H9 (cell line): ENCODE measurements around the gene ANK3. TPM values are rescaled to one million over a fixed set of nuclear protein-coding genes. Genes with fewer than 3 reads are reported as not detected.

Experiments used
- DNase-seq: peaks from one replicate; pipeline ENCODE4 v3.0.0-alpha.2; 2017
- H2AFZ ChIP-seq: one replicate; pipeline ENCODE4 v1.6.1; 2013; ENCODE audit warnings: mild to moderate bottlenecking, low read length, control low read depth, moderate library complexity
- H2AK5ac ChIP-seq: 2 replicates; pipeline ENCODE4 v1.6.1; 2013; ENCODE audit warnings: low read length, control low read depth, mixed read lengths; ENCODE audit not compliant: insufficient read length
- H2BK120ac ChIP-seq: one replicate; pipeline ENCODE4 v1.6.1; 2013; ENCODE audit warnings: low read depth, mild to moderate bottlenecking, low read length, control low read depth, inconsistent platforms; ENCODE audit not compliant: poor library complexity, severe bottlenecking
- H2BK12ac ChIP-seq: 2 replicates; pipeline ENCODE4 v1.6.1; 2013; ENCODE audit warnings: low read length, control low read depth, mixed read lengths, low read depth; ENCODE audit not compliant: insufficient read length
- H2BK15ac ChIP-seq: 2 replicates; pipeline ENCODE4 v1.6.1; 2013; ENCODE audit warnings: low read depth, low read length, control low read depth
- H2BK20ac ChIP-seq: one replicate; pipeline ENCODE4 v1.6.1; 2013; ENCODE audit warnings: low read depth, mild to moderate bottlenecking, low read length, control low read depth, inconsistent platforms; ENCODE audit not compliant: poor library complexity, severe bottlenecking
- H2BK5ac ChIP-seq: 2 replicates; pipeline ENCODE4 v1.6.1; 2013; ENCODE audit warnings: low read length, control low read depth, mixed read lengths; ENCODE audit not compliant: insufficient read length
- H3K14ac ChIP-seq: 2 replicates; pipeline ENCODE4 v1.6.1; 2013; ENCODE audit warnings: low read length, control low read depth; ENCODE audit not compliant: insufficient read depth
- H3K18ac ChIP-seq: 2 replicates; pipeline ENCODE4 v1.6.1; 2013; ENCODE audit warnings: low read depth, mild to moderate bottlenecking, mixed read lengths, low read length, control low read depth; ENCODE audit not compliant: insufficient read length
- H3K23ac ChIP-seq: 2 replicates; pipeline ENCODE4 v1.6.1; 2013; ENCODE audit warnings: low read length, control low read depth, mixed read lengths, low read depth; ENCODE audit not compliant: insufficient read length
- H3K23me2 ChIP-seq: 2 replicates; pipeline ENCODE4 v1.6.1; 2013; ENCODE audit warnings: low read depth, mild to moderate bottlenecking, mixed read lengths, low read length, control low read depth; ENCODE audit not compliant: insufficient read length, poor library complexity, severe bottlenecking
- H3K27ac ChIP-seq: 2 replicates; pipeline ENCODE4 v1.5.1; 2013; ENCODE audit warnings: low read length, control low read depth, mixed read lengths, low read depth; ENCODE audit not compliant: insufficient read length
- H3K27me3 ChIP-seq: 2 replicates; pipeline ENCODE4 v1.6.1; 2013; ENCODE audit warnings: low read length, control low read depth, inconsistent platforms; ENCODE audit not compliant: insufficient read depth
- H3K4ac ChIP-seq: 2 replicates; pipeline ENCODE4 v1.6.1; 2013; ENCODE audit warnings: low read depth, mild to moderate bottlenecking, control low read depth, inconsistent platforms, low read length, moderate library complexity
- H3K4me1 ChIP-seq: 2 replicates; pipeline ENCODE4 v1.6.1; 2013; ENCODE audit warnings: low read length, control low read depth, inconsistent platforms; ENCODE audit not compliant: insufficient read depth
- H3K4me2 ChIP-seq: 2 replicates; pipeline ENCODE4 v1.6.1; 2013; ENCODE audit warnings: low read length, control low read depth, mixed read lengths; ENCODE audit not compliant: insufficient read length, insufficient read depth
- H3K56ac ChIP-seq: 2 replicates; pipeline ENCODE4 v1.6.1; 2013; ENCODE audit warnings: low read depth, mild to moderate bottlenecking, mixed read lengths, low read length, control low read depth; ENCODE audit not compliant: insufficient read length
- H3K79me1 ChIP-seq: 2 replicates; pipeline ENCODE4 v1.6.1; 2013; ENCODE audit warnings: low read depth, mild to moderate bottlenecking, moderate library complexity, low read length, control low read depth, inconsistent platforms; ENCODE audit not compliant: insufficient read depth, poor library complexity, severe bottlenecking
- H3K79me2 ChIP-seq: 2 replicates; pipeline ENCODE4 v1.6.1; 2013; ENCODE audit warnings: low read length, control low read depth, inconsistent platforms; ENCODE audit not compliant: insufficient read depth
- H3K9ac ChIP-seq: 2 replicates; pipeline ENCODE4 v1.6.1; 2013; ENCODE audit warnings: low read length, control low read depth, mixed read lengths; ENCODE audit not compliant: insufficient read length; ENCODE audit errors: extremely low read depth
- H3K9me3 ChIP-seq: one replicate; pipeline ENCODE4 v1.6.1; 2013; ENCODE audit warnings: low read depth, low read length, inconsistent platforms; ENCODE audit not compliant: control insufficient read depth
- H3T11ph ChIP-seq: one replicate; pipeline ENCODE4 v1.6.1; 2013; ENCODE audit warnings: mild to moderate bottlenecking, low read length, control low read depth, inconsistent platforms
- H4K20me1 ChIP-seq: one replicate; pipeline ENCODE4 v1.6.1; 2013; ENCODE audit not compliant: control insufficient read depth, insufficient read length, insufficient read depth
- H4K5ac ChIP-seq: 2 replicates; pipeline ENCODE4 v1.6.1; 2013; ENCODE audit warnings: low read depth, mild to moderate bottlenecking, mixed read lengths, low read length, control low read depth; ENCODE audit not compliant: insufficient read length
- H4K8ac ChIP-seq: replicated peaks from 2 replicates; pipeline ENCODE4 v1.6.1; 2013; ENCODE audit warnings: low read length, control low read depth, mixed read lengths, low read depth; ENCODE audit not compliant: insufficient read length
- H4K91ac ChIP-seq: 2 replicates; pipeline ENCODE4 v1.6.1; 2013; ENCODE audit warnings: low read depth, mild to moderate bottlenecking, moderate library complexity, mixed read lengths, low read length, control low read depth; ENCODE audit not compliant: insufficient read length
- H3K27ac Mint-ChIP-seq, 3 experiments: 2 replicates in 2 of 3; 3 replicates in 1 of 3; pipeline ENCODE4 v1.8.0; 2020 to 2021; ENCODE audit warnings: mixed read lengths in 3 of 3, mild to moderate bottlenecking in 1 of 3, moderate library complexity in 1 of 3
- H3K27me3 Mint-ChIP-seq: 2 replicates; pipeline ENCODE4 v1.8.0; 2021; ENCODE audit warnings: low read depth, mild to moderate bottlenecking, moderate library complexity, mixed read lengths
- H3K36me3 Mint-ChIP-seq, 3 experiments: 2 replicates in 2 of 3; 3 replicates in 1 of 3; pipeline ENCODE4 v1.8.0; 2020 to 2021; ENCODE audit warnings: low read depth in 3 of 3, mixed read lengths in 3 of 3; ENCODE audit not compliant: insufficient read depth in 1 of 3
- H3K4me1 Mint-ChIP-seq, 2 experiments: 2 replicates each; pipeline ENCODE4 v1.8.0; 2020; ENCODE audit warnings: mixed read lengths in 2 of 2
- H3K4me3 Mint-ChIP-seq, 2 experiments: 2 replicates in 1 of 2; 3 replicates in 1 of 2; pipeline ENCODE4 v1.8.0; 2020 to 2021; ENCODE audit warnings: mild to moderate bottlenecking in 2 of 2, mixed read lengths in 2 of 2, moderate library complexity in 1 of 2
- H3K9me3 Mint-ChIP-seq, 2 experiments: 2 replicates in 1 of 2; 3 replicates in 1 of 2; pipeline ENCODE4 v1.8.0; 2020; ENCODE audit warnings: mild to moderate bottlenecking in 2 of 2, mixed read lengths in 2 of 2, moderate library complexity in 1 of 2
- CTCF ChIP-seq: fragments of 200-600 bp; sonication (generic); conservative IDR thresholded peaks from 3 replicates; pipeline ENCODE4 v1.8.0; 2021; ENCODE audit warnings: antibody characterized with exemption, mild to moderate bottlenecking
- WGBS: extraction: QIAGEN DNeasy Blood & Tissue Kit; methylation state at CpG from one replicate; pipeline ENCODE4 v1.1.7; 2013; ENCODE audit warnings: missing lambda C conversion rate, low lambda C conversion rate, mixed read lengths; ENCODE audit not compliant: insufficient read length; ENCODE audit errors: extremely low coverage; 5-methylcytosine and 5-hydroxymethylcytosine counted together
- total RNA-seq: library from RNA; stranded (reverse); gene quantifications from 2 replicates; pipeline ENCODE4 v1.2.1, GENCODE V29; 2021

The ANK3 gene
- total RNA-seq, 1 experiment from 2014 or later: 59.6 TPM

- no peaks in the 10 kb centered on the region for H3K27me3 Mint-ChIP-seq
- H3K4me2 ChIP-seq: no peak overlapping the region
- no peaks in the 10 kb centered on the region for H4K20me1 ChIP-seq
- H3K79me2 ChIP-seq: no peaks in the 10 kb centered on the region
- no peak overlapping the region for H2AK5ac ChIP-seq
- no peaks in the 10 kb centered on the region for H3K9me3 ChIP-seq
- H3K27ac Mint-ChIP-seq: peak overlapping the region in 1 of 3 experiments; percentile 59; a peak in 1 of 7 replicates
- H2AFZ ChIP-seq: no peak overlapping the region
- no peaks in the 10 kb centered on the region for H3K36me3 Mint-ChIP-seq
- H3K14ac ChIP-seq: no peak overlapping the region
- H3K4me1 ChIP-seq: no peaks in the 10 kb centered on the region
- no peak overlapping the region for H2BK15ac ChIP-seq
- TF ChIP-seq CTCF: no peak
- H3K9me3 Mint-ChIP-seq: no peaks in the 10 kb centered on the region
- no peaks in the 10 kb centered on the region for H3K79me1 ChIP-seq
- no peak overlapping the region for H3K18ac ChIP-seq
- H3K4ac ChIP-seq: no peak overlapping the region
- no peak overlapping the region for H3T11ph ChIP-seq
- H4K8ac ChIP-seq: no peak overlapping the region
- H3K9ac ChIP-seq: no peak overlapping the region
- H3K23me2 ChIP-seq: no peaks in the 10 kb centered on the region
- no peak overlapping the region for H4K91ac ChIP-seq
- no peak overlapping the region for H2BK12ac ChIP-seq
- no peak overlapping the region for H2BK5ac ChIP-seq
- H3K27ac ChIP-seq: no peak overlapping the region
- no peak overlapping the region for H3K23ac ChIP-seq
- no peak overlapping the region for H4K5ac ChIP-seq
- WGBS: no CpG with 5 or more reads among the region's 2 CpGs
- no peaks in the 10 kb centered on the region for H3K27me3 ChIP-seq
- H2BK20ac ChIP-seq: no peak overlapping the region
- H2BK120ac ChIP-seq: no peak overlapping the region
- no peak overlapping the region for H3K56ac ChIP-seq
- H3K4me3 Mint-ChIP-seq: no peak overlapping the region
- peaks cover 0 to 12% of the 10 kb centered on the region in 2 experiments; a peak in 2 of 4 replicates for H3K4me1 Mint-ChIP-seq
- no peak for DNase-seq
Measured at GRCh38 chr10:60310740-60311139, 78.9 kb downstream of the ANK3 start.
